ENCODE data around the gene TBC1D7. TPM values are rescaled to one million over a fixed set of nuclear protein-coding genes. Genes with fewer than 3 reads are reported as not detected.

Gene TBC1D7
- total and polyA plus RNA-seq, 2 of the 4 experiments (the other 2 are of a cell fraction): 14.3 to 22.6 TPM

DNA sequence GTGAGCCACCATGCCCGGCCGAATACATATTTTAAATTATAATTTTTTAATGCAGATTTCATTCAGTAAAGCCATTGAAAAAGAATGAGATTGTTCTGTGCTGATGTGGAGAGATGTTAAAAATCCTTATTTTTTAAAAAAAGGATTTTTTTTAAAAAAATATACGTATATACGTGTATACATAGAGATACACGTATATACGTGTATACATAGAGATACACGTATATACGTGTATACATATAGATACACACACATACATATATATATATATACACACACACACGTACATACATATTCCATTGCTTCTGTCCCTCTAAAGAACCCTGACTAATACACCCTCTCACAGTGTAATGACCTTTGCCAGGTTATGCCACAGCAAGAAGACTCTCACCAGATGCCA, 23.8 kb upstream of the TBC1D7 start:
- no peak overlapping the region for H3K9ac ChIP-seq (ENCODE audit: low read depth, low read length)
- no CpG with 5 or more reads among the region's 9 CpGs for WGBS, 2 experiments (ENCODE audit: extremely low coverage in 2 of 2, insufficient read length in 1 of 2)
- no peak overlapping the region for H3K14ac ChIP-seq (replicated peaks; ENCODE audit: low read depth, low read length)
- intact Hi-C loops (cut with micrococcal nuclease) (no loop called here), dilution Hi-C loops (cut with HindIII; ENCODE audit: low sequenced_read_pairs, unreplicated experiment) (no loop called here), in situ Hi-C loops (cut with MboI; ENCODE audit: low sequenced_read_pairs) (no loop called here)
- no peak overlapping the region for H4K5ac ChIP-seq (ENCODE audit: low read depth, low read length)
- no peak overlapping the region for H2AK9ac ChIP-seq (replicated peaks; ENCODE audit: low read depth, low read length, poor library complexity)
- H3K4me1 ChIP-seq (ENCODE audit: control insufficient read depth, insufficient read depth, low read length): peaks cover 23% of the 10 kb centered on the region
- H3K79me1 ChIP-seq (ENCODE audit: low read depth in 1 of 2, low read length in 2 of 2): no peaks in the 10 kb centered on the region; a peak in 1 of 4 replicates
- H3K23ac ChIP-seq (ENCODE audit: low read depth, low read length): no peak overlapping the region
- ChIA-PET POLR2A (ENCODE audit: unreplicated experiment) (no interaction called here), CTCF (no interaction called here)
- no peaks in the 10 kb centered on the region for H3K36me3 ChIP-seq (ENCODE audit: control insufficient read depth, insufficient read depth, low read length)
- no peak overlapping the region for H3K4ac ChIP-seq (ENCODE audit: low read depth, low read length)
- peaks cover 19% of the 10 kb centered on the region for H3K9me1 ChIP-seq (ENCODE audit: insufficient read depth, low read length)
- H2BK5ac ChIP-seq (ENCODE audit: low read depth, low read length, poor library complexity, severe bottlenecking): no peak overlapping the region
- BruUV-seq (replicated peaks): no TSS peak
- H2BK20ac ChIP-seq (ENCODE audit: low read depth, low read length): no peak overlapping the region
- H3K4me3 ChIP-seq (ENCODE audit: insufficient read depth, low read depth, low read length): no peak overlapping the region
- no peak overlapping the region for H3K4me2 ChIP-seq (ENCODE audit: low read depth, low read length)
- H2BK15ac ChIP-seq (ENCODE audit: low read depth, low read length): no peak overlapping the region
- no peak for TF ChIP-seq SMC3 (IDR thresholded peaks at IDR 0.05; ENCODE audit: low read depth, low read length)
- TF ChIP-seq RAD21 (IDR thresholded peaks at IDR 0.05; ENCODE audit: low read length): no peak
- TF ChIP-seq CEBPB (IDR thresholded peaks at IDR 0.05; ENCODE audit: low read depth, low read length): no peak
- H3K27ac ChIP-seq (ENCODE audit: insufficient read depth, low read length): no peak overlapping the region
- no peak overlapping the region for H2BK120ac ChIP-seq (ENCODE audit: low read depth, low read length)
- no peaks in the 10 kb centered on the region for H4K20me1 ChIP-seq (ENCODE audit: insufficient read depth, low read length)
- H3K18ac ChIP-seq (ENCODE audit: low read depth, low read length): no peak overlapping the region
- H4K91ac ChIP-seq (ENCODE audit: insufficient read depth, low read depth, low read length): no peak overlapping the region
- no peak for ATAC-seq (ENCODE audit: low read depth)
- H3K56ac ChIP-seq (ENCODE audit: extremely low read depth, insufficient read depth, low read length): no peak overlapping the region
- H4K8ac ChIP-seq (ENCODE audit: low read depth in 2 of 2, low read length in 2 of 2): no peak overlapping the region
- H2AFZ ChIP-seq (replicated peaks; ENCODE audit: low read length, poor library complexity): no peak overlapping the region
- no peak for DNase-seq
- no peaks in the 10 kb centered on the region for H3K9me3 ChIP-seq (ENCODE audit: control insufficient read depth, insufficient read depth, low read length)
- H3K27me3 ChIP-seq (ENCODE audit: control insufficient read depth, insufficient read depth, low read length): no peaks in the 10 kb centered on the region
- H2AK5ac ChIP-seq (ENCODE audit: low read depth, low read length): peak overlapping the region; percentile 19; the same call in 1 of the 2 replicates
